Nasal cavity respiratory epithelium epithelial cell of viscerocranial mucosa (primary cell): ENCODE measurements around the gene POLR1C. TPM values are rescaled to one million over a fixed set of nuclear protein-coding genes. Genes with fewer than 3 reads are reported as not detected.

Experiments used
- total RNA-seq: library from RNA; depleted of rRNA; stranded (reverse); fragments of >200 nt; gene quantifications from 2 replicates; pipeline ENCODE4 v1.2.3, GENCODE V29; 2014

The POLR1C gene
- 35.3 and 42.4 TPM in 2 replicates for total RNA-seq

GRCh38 chr6:43516697-43517504, at the start of gene POLR1C, which contains the start of gene YIPF3:
Gene POLR1C (plus strand): TSS chr6:43517089. CDS start chr6:43517110, 21 bp downstream.
Gene YIPF3 (minus strand): TSS chr6:43516926. CDS start chr6:43516807, 119 bp downstream.

GRCh38 chr6:43477235-43478007, 39.5 kb upstream of the POLR1C start, which contains the start of gene TJAP1:
Gene TJAP1 (plus strand): TSS chr6:43477570. CDS start chr6:43499002, 21,432 bp downstream.

GRCh38 chr6:43509984-43510826, 6.7 kb upstream of the POLR1C start, which contains the start of gene LRRC73:
Gene LRRC73 (minus strand): TSS chr6:43510346. CDS start chr6:43509785, 561 bp downstream.

Other genes starting within 250 kb of the POLR1C start
- not detected in 2 replicates for gene SLC22A7, start 218.8 kb upstream of the POLR1C start, total RNA-seq
- gene CRIP3, start 208.3 kb upstream of the POLR1C start, total RNA-seq: not detected in 2 replicates
- 4.1 and 7.0 TPM in 2 replicates for gene ZNF318, start 147.4 kb upstream of the POLR1C start, total RNA-seq
- 12.0 and 22.3 TPM in 2 replicates for gene ABCC10, start 89.5 kb upstream of the POLR1C start, total RNA-seq
- gene DLK2, start 61.5 kb upstream of the POLR1C start, total RNA-seq: 2.8 and 4.8 TPM in 2 replicates
- gene TJAP1, start 39.5 kb upstream of the POLR1C start, total RNA-seq: 7.2 and 12.4 TPM in 2 replicates
- 0.14 and 0.34 TPM in 2 replicates for gene LRRC73, start 6.7 kb upstream of the POLR1C start, total RNA-seq
- 62.2 and 68.1 TPM in 2 replicates for gene YIPF3, start 163 bp upstream of the POLR1C start, total RNA-seq
- 52.8 and 64.6 TPM in 2 replicates for gene XPO5, start 58.9 kb downstream of the POLR1C start, total RNA-seq
- gene POLH, start 59.1 kb downstream of the POLR1C start, total RNA-seq: 29.7 and 32.3 TPM in 2 replicates
- gene GTPBP2, start 112.2 kb downstream of the POLR1C start, total RNA-seq: 135 and 216 TPM in 2 replicates
- gene MAD2L1BP, start 118.8 kb downstream of the POLR1C start, total RNA-seq: 20.8 and 23.3 TPM in 2 replicates
- gene RSPH9, start 127.9 kb downstream of the POLR1C start, total RNA-seq: under 0.01 and 0.07 TPM in 2 replicates
- 41.3 and 71.1 TPM in 2 replicates for gene MRPS18A, start 170.7 kb downstream of the POLR1C start, total RNA-seq